ENCODE measurements around the gene ABLIM2. TPM values are rescaled to one million over a fixed set of nuclear protein-coding genes. Genes with fewer than 3 reads are reported as not detected.

Gene ABLIM2
- total and polyA plus RNA-seq, 10 of the 15 experiments (the other 5 are each of a cell fraction or from before 2014, with no cell fraction given), result 0.03 to 0.15 (median 0.05) TPM; not detected in 7

DNA sequence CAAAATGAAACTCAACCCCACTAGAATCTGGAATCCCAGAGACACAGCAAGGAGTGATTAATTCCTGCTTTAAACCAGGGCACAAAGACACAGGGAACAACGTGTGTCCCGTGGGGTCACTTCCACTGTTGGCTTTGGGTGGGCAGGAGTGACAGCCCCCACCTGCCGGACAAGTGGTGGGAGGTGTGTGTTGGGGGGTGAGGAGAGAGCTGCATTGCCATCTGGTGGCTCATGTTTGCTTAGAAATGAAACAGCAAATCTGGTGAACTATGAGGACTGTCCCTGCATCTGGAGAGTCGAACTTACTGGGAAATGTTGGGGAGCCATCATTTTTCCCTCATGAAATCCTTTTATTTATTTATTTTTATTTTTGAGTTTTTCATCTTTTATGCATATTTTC lies 143.1 kb downstream of the ABLIM2 start:
- no peak for DNase-seq (ENCODE audit: low read depth, low spot score)
- Histone ChIP-seq H3K4me1 (ENCODE audit: control insufficient read depth, insufficient read depth, low read length) (no peaks in the 10 kb centered on the region), H3K4me3 (no peak overlapping the region), H3K27me3 (replicated peaks in 1 of 2; ENCODE audit: control insufficient read depth in 2 of 2, insufficient read depth in 2 of 2, low read length in 1 of 2) (peaks cover 0 to 1% of the 10 kb centered on the region in 2 experiments; a peak in 3 of 4 replicates), H3K27ac (ENCODE audit: control insufficient read depth, insufficient read depth) (no peak overlapping the region), H3K9me3 (replicated peaks; ENCODE audit: control insufficient read depth, insufficient read depth, low read length) (no peaks in the 10 kb centered on the region), H3K4me2 (ENCODE audit: control insufficient read depth, insufficient read depth) (no peak overlapping the region), H4K20me1 (ENCODE audit: control insufficient read depth, insufficient read depth) (no peaks in the 10 kb centered on the region), H3K9ac (ENCODE audit: control insufficient read depth, insufficient read depth, low read length) (no peak overlapping the region), H2AFZ (ENCODE audit: control insufficient read depth, low read depth, low read length) (no peak overlapping the region), H3K79me2 (ENCODE audit: control insufficient read depth, insufficient read depth, low read length) (no peaks in the 10 kb centered on the region), H3K36me3 (ENCODE audit: control insufficient read depth in 2 of 2, insufficient read depth in 2 of 2, low read length in 1 of 2) (no peaks in the 10 kb centered on the region)
- intact Hi-C loops (cut with micrococcal nuclease; ENCODE audit: unreplicated experiment) (no loop called here), in situ Hi-C loops (cut with MboI) (no loop called here)
- 2% methylated on average over 4 of the region's 4 CpGs for WGBS (ENCODE audit: insufficient coverage, insufficient replicate concordance, low lambda C conversion rate, missing lambda C conversion rate)
- ChIA-PET CTCF (interaction anchor here (1.3 kb wide), 1 partner anchor 253 kb away, joined by 3 read pairs; no protein-coding TSS in a partner anchor), POLR2A (no interaction called here), SMC1A (ENCODE audit: uncharacterized antibody, unreplicated experiment) (no interaction called here), RAD21 (ENCODE audit: unreplicated experiment) (no interaction called here)
- TF ChIP-seq NR2C2 (IDR thresholded peaks at IDR 0.05; ENCODE audit: borderline replicate concordance, control insufficient read depth, insufficient read length, low read depth), result no peak
- TF ChIP-seq, protein P1, sequence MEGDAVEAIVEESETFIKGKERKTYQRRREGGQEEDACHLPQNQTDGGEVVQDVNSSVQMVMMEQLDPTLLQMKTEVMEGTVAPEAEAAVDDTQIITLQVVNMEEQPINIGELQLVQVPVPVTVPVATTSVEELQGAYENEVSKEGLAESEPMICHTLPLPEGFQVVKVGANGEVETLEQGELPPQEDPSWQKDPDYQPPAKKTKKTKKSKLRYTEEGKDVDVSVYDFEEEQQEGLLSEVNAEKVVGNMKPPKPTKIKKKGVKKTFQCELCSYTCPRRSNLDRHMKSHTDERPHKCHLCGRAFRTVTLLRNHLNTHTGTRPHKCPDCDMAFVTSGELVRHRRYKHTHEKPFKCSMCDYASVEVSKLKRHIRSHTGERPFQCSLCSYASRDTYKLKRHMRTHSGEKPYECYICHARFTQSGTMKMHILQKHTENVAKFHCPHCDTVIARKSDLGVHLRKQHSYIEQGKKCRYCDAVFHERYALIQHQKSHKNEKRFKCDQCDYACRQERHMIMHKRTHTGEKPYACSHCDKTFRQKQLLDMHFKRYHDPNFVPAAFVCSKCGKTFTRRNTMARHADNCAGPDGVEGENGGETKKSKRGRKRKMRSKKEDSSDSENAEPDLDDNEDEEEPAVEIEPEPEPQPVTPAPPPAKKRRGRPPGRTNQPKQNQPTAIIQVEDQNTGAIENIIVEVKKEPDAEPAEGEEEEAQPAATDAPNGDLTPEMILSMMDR (IDR thresholded peaks at IDR 0.05 in 2 of 3, conservative IDR thresholded peaks at IDR 0.05 in 1 of 3; ENCODE audit: control insufficient read depth in 2 of 3, extremely low read depth in 1 of 3, insufficient read depth in 1 of 3, low read depth in 3 of 3, low read length in 3 of 3), result peak in 2 of 3 experiments; percentile 17 to 26; a peak in 3 of 6 replicates
- FAIRE-seq, result no peak
- ATAC-seq, result no peak
- BruUV-seq (replicated peaks), result no TSS peak

DNA sequence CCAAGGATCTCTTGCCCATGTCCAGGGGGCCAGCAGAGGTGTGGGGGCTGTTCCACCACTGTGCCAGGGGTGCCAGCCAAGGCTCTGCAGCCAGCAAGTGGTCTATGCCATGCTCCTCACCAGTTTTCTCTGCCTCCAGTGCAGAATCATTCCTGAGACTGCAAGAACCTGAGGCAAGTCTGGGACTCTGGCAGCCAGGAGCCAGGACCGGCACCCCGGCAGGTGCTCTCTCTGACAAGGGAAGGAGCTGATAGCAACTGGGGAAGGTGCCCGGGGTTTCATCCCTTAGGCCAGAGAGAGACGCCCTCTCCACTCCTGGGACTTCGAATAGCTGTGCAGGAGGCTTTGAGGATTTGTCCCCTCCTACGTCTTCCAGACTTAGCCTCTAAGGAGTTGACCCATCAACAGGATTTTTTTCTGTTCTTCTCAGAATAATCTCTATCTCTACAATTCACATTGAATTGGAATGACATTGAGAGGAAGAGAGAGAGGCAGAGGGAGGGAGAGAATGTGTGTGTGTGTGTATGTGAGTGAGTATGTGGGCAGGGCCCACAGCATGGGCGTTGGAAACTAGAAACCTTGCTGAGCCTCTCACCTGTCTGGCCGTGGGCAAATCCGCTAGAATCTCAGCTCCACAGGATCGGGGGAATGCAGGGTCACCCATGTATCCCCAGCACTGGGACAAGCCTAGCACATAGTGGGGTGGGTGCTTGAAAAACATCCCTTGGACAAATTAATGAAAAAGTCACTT lies 144.5 kb downstream of the ABLIM2 start:
- CTCF ChIA-PET, result no interaction called here
- Histone ChIP-seq H2AFZ (ENCODE audit: control insufficient read depth, low read depth, low read length) (no peak overlapping the region), H3K4me1 (ENCODE audit: control insufficient read depth, insufficient read depth, low read length) (no peaks in the 10 kb centered on the region), H3K4me3 (no peak overlapping the region), H3K79me2 (ENCODE audit: control insufficient read depth, insufficient read depth, low read length) (no peaks in the 10 kb centered on the region), H3K9me3 (replicated peaks; ENCODE audit: control insufficient read depth, insufficient read depth, low read length) (no peaks in the 10 kb centered on the region), H3K27me3 (replicated peaks in 1 of 2; ENCODE audit: control insufficient read depth in 2 of 2, insufficient read depth in 2 of 2, low read length in 1 of 2) (peaks cover 0 to 1% of the 10 kb centered on the region in 2 experiments; a peak in 3 of 4 replicates), H3K4me2 (ENCODE audit: control insufficient read depth, insufficient read depth) (no peak overlapping the region), H4K20me1 (ENCODE audit: control insufficient read depth, insufficient read depth) (no peaks in the 10 kb centered on the region), H3K27ac (ENCODE audit: control insufficient read depth, insufficient read depth) (no peak overlapping the region), H3K9ac (ENCODE audit: control insufficient read depth, insufficient read depth, low read length) (no peak overlapping the region), H3K36me3 (ENCODE audit: control insufficient read depth in 2 of 2, insufficient read depth in 2 of 2, low read length in 1 of 2) (no peaks in the 10 kb centered on the region)
- BruUV-seq (replicated peaks), result no TSS peak
- RAD21 ChIA-PET (ENCODE audit: unreplicated experiment), result no interaction called here
- TF ChIP-seq ZNF274 (IDR thresholded peaks at IDR 0.05; ENCODE audit: insufficient read depth, insufficient read length) (no peak), GATAD2B (conservative IDR thresholded peaks at IDR 0.05; ENCODE audit: low read depth) (no peak), SREBF1 (IDR thresholded peaks at IDR 0.05; ENCODE audit: low read length) (no peak), ZNF217 (IDR thresholded peaks at IDR 0.05) (no peak), ZNF622 (IDR thresholded peaks at IDR 0.05) (no peak), FOXM1 (IDR thresholded peaks at IDR 0.05; ENCODE audit: low read depth, low read length) (no peak)
- TF ChIP-seq, protein P2, sequence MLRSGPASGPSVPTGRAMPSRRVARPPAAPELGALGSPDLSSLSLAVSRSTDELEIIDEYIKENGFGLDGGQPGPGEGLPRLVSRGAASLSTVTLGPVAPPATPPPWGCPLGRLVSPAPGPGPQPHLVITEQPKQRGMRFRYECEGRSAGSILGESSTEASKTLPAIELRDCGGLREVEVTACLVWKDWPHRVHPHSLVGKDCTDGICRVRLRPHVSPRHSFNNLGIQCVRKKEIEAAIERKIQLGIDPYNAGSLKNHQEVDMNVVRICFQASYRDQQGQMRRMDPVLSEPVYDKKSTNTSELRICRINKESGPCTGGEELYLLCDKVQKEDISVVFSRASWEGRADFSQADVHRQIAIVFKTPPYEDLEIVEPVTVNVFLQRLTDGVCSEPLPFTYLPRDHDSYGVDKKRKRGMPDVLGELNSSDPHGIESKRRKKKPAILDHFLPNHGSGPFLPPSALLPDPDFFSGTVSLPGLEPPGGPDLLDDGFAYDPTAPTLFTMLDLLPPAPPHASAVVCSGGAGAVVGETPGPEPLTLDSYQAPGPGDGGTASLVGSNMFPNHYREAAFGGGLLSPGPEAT (IDR thresholded peaks at IDR 0.05; ENCODE audit: low read depth), result no peak
- POLR2A ChIA-PET, result no interaction called here
- DNase-seq (ENCODE audit: low read depth, low spot score), result no peak
- WGBS (ENCODE audit: insufficient coverage, insufficient replicate concordance, low lambda C conversion rate, missing lambda C conversion rate), result 36% methylated on average over 10 of the region's 10 CpGs
- SMC1A ChIA-PET (ENCODE audit: uncharacterized antibody, unreplicated experiment), result no interaction called here
- in situ Hi-C loops (cut with MboI), result no loop called here
- FAIRE-seq, result no peak
- intact Hi-C loops (cut with micrococcal nuclease; ENCODE audit: unreplicated experiment), result no loop called here
- ATAC-seq, result no peak
